Tibial nerve (tissue), 4 donors: ENCODE measurements around the gene INPP5B. TPM values are rescaled to one million over a fixed set of nuclear protein-coding genes. Genes with fewer than 3 reads are reported as not detected.

Experiments used
- DNase-seq, 2 donors: peaks; one replicate each; pipeline ENCODE4 v3.0.0-alpha.2; 2019; ENCODE audit warnings: low spot score in 2 of 2
- H3K27ac ChIP-seq, 4 donors: fragments of 200-600 bp; sonication (generic) in 3 of 4; one replicate each; pipeline ENCODE4 v1.5.1; 2017 to 2019; ENCODE audit warnings: mild to moderate bottlenecking in 1 of 4
- H3K27me3 ChIP-seq, 2 donors: fragments of 200-600 bp; sonication (generic) in 1 of 2; one replicate each; pipeline versions ENCODE4 v1.5.1 to v1.6.0; 2017 to 2019
- H3K36me3 ChIP-seq, 3 donors: fragments of 200-600 bp; sonication (generic); one replicate each; pipeline ENCODE4 v1.5.1; 2018 to 2019
- H3K4me1 ChIP-seq, 4 donors: fragments of 200-600 bp; sonication (generic) in 3 of 4; one replicate each; pipeline ENCODE4 v1.5.1; 2017 to 2019
- H3K4me3 ChIP-seq, 4 donors: fragments of 200-600 bp; sonication (generic) in 3 of 4; one replicate each; pipeline ENCODE4 v1.5.1; 2017 to 2019; ENCODE audit warnings: mild to moderate bottlenecking in 1 of 4, moderate library complexity in 1 of 4
- H3K9me3 ChIP-seq, 4 donors: fragments of 200-600 bp; sonication (generic) in 3 of 4; one replicate each; pipeline ENCODE4 v1.5.1; 2017 to 2019
- CTCF ChIP-seq, 5 experiments: fragments of 200-600 bp in 3 of 5; fragments of 450-650 bp in 2 of 5; sonication (generic) in 3 of 5; IDR thresholded peaks; one replicate each; pipeline ENCODE4 v1.5.1; 2016 to 2019; ENCODE audit warnings: antibody characterized with exemption in 5 of 5, mild to moderate bottlenecking in 3 of 5, moderate library complexity in 2 of 5
- EP300 ChIP-seq, 2 donors: sonication (generic); formaldehyde crosslinking; IDR thresholded peaks; one replicate each; pipeline ENCODE4 v1.6.1; 2017; ENCODE audit warnings: antibody characterized with exemption in 2 of 2, mild to moderate bottlenecking in 1 of 2
- POLR2A ChIP-seq, 2 donors: fragments of 450-650 bp; IDR thresholded peaks; one replicate each; pipeline ENCODE4 v1.6.1; 2017; ENCODE audit warnings: antibody characterized with exemption in 2 of 2, mild to moderate bottlenecking in 2 of 2, moderate library complexity in 2 of 2
- WGBS, 2 donors: methylation state at CpG; one replicate each; pipeline ENCODE4 v1.1.5; 2018; 5-methylcytosine and 5-hydroxymethylcytosine counted together
- total RNA-seq, 4 donors: library from RNA; depleted of rRNA; stranded (reverse); fragments of >200 nt; gene quantifications; one replicate each; pipeline ENCODE4 v1.1.0, GENCODE V29; 2016

INPP5B gene
- total RNA-seq, 4 donors from 2014 or later, result 39.1 to 52.5 (median 49.0) TPM

- Histone ChIP-seq H3K4me1 (peaks cover 0 to 26% (median 10%) of the 10 kb centered on the region in 4 donors), H3K27me3 (no peaks in the 10 kb centered on the region), H3K9me3 (no peaks in the 10 kb centered on the region), H3K36me3 (peaks cover 0 to 20% (median 0%) of the 10 kb centered on the region in 3 donors), H3K27ac (no peak overlapping the region), H3K4me3 (no peak overlapping the region)
- no peak for DNase-seq
- TF ChIP-seq POLR2A (IDR thresholded peaks at IDR 0.05), result no peak
- no peak for TF ChIP-seq CTCF (IDR thresholded peaks at IDR 0.05)
- TF ChIP-seq EP300 (IDR thresholded peaks at IDR 0.05), result no peak
- 28 to 48% methylated on average over 2 of the region's 2 CpGs for WGBS, 2 donors
These were observed 1.3 kb upstream of the INPP5B start for GRCh38 chr1:37948166-37948565.

GRCh38 chr1:37947364-37947763 lies 511 bp upstream of the INPP5B start:
- 35 to 57% methylated on average over 6 of the region's 6 CpGs for WGBS, 2 donors

GRCh38 chr1:37945743-37946702 lies 830 bp downstream of the INPP5B start:
- H3K27ac ChIP-seq, result peak overlapping the region; percentile 79 to 95 (median 92)
- peaks cover 0 to 38% (median 0%) of the 10 kb centered on the region in 3 donors for H3K36me3 ChIP-seq
- TF ChIP-seq CTCF (IDR thresholded peaks at IDR 0.05) (no peak), EP300 (IDR thresholded peaks at IDR 0.05) (peak in 1 of 2 donors; percentile 55)
- 43 to 44% methylated on average over 23 of the region's 23 CpGs for WGBS, 2 donors
- peaks cover 0 to 26% (median 10%) of the 10 kb centered on the region in 4 donors for H3K4me1 ChIP-seq
- no peaks in the 10 kb centered on the region for H3K9me3 ChIP-seq
- H3K4me3 ChIP-seq, result peak overlapping the region; percentile 66 to 96 (median 86)
- peak; percentile 43 to 61 for DNase-seq
- no peaks in the 10 kb centered on the region for H3K27me3 ChIP-seq

More at GRCh38 chr1:37947364-37947763, 511 bp upstream of the INPP5B start:
- peaks cover 0 to 26% (median 10%) of the 10 kb centered on the region in 4 donors for H3K4me1 ChIP-seq
- peaks cover 0 to 28% (median 0%) of the 10 kb centered on the region in 3 donors for H3K36me3 ChIP-seq
- peak overlapping the region; percentile 79 to 95 (median 92) for H3K27ac ChIP-seq
- H3K27me3 ChIP-seq, result no peaks in the 10 kb centered on the region
- peak overlapping the region; percentile 66 to 96 (median 86) for H3K4me3 ChIP-seq
- TF ChIP-seq CTCF (IDR thresholded peaks at IDR 0.05), result no peak
- TF ChIP-seq EP300 (IDR thresholded peaks at IDR 0.05), result no peak
- no peak for TF ChIP-seq POLR2A (IDR thresholded peaks at IDR 0.05)
- no peak for DNase-seq
- H3K9me3 ChIP-seq, result no peaks in the 10 kb centered on the region

GRCh38 chr1:37945251-37945650 lies 1.6 kb downstream of the INPP5B start:
- Histone ChIP-seq H3K4me1 (peaks cover 0 to 26% (median 10%) of the 10 kb centered on the region in 4 donors), H3K27me3 (no peaks in the 10 kb centered on the region), H3K9me3 (no peaks in the 10 kb centered on the region), H3K27ac (peak overlapping the region in 3 of 4 donors; percentile 79 to 95 (median 94)), H3K36me3 (peaks cover 0 to 45% (median 0%) of the 10 kb centered on the region in 3 donors), H3K4me3 (peak overlapping the region in 3 of 4 donors; percentile 82 to 96 (median 90))
- TF ChIP-seq EP300 (IDR thresholded peaks at IDR 0.05) (no peak), CTCF (IDR thresholded peaks at IDR 0.05) (no peak)
- no peak for DNase-seq
- WGBS, 2 donors, result 74% methylated on average over 5 of the region's 5 CpGs

- Histone ChIP-seq H3K27ac (peak overlapping the region in 1 of 4 donors; percentile 95), H3K4me1 (peaks cover 0 to 26% (median 10%) of the 10 kb centered on the region in 4 donors), H3K27me3 (no peaks in the 10 kb centered on the region), H3K36me3 (peaks cover 0 to 50% (median 0%) of the 10 kb centered on the region in 3 donors), H3K9me3 (no peaks in the 10 kb centered on the region), H3K4me3 (no peak overlapping the region)
- TF ChIP-seq EP300 (IDR thresholded peaks at IDR 0.05) (no peak), POLR2A (IDR thresholded peaks at IDR 0.05) (no peak), CTCF (IDR thresholded peaks at IDR 0.05) (no peak)
- 89 to 95% methylated on average over 5 of the region's 5 CpGs for WGBS, 2 donors
- no peak for DNase-seq
These were observed 2.0 kb downstream of the INPP5B start for GRCh38 chr1:37944816-37945215.
